DMS153 (cell line): Measurements from ENCODE around the gene ACSL6.

ENCODE experiments used
- DNase-seq: peaks from one replicate; lab custom pipeline; 2025; lab: John Stamatoyannopoulos, UW

The ACSL6 gene, protein sequence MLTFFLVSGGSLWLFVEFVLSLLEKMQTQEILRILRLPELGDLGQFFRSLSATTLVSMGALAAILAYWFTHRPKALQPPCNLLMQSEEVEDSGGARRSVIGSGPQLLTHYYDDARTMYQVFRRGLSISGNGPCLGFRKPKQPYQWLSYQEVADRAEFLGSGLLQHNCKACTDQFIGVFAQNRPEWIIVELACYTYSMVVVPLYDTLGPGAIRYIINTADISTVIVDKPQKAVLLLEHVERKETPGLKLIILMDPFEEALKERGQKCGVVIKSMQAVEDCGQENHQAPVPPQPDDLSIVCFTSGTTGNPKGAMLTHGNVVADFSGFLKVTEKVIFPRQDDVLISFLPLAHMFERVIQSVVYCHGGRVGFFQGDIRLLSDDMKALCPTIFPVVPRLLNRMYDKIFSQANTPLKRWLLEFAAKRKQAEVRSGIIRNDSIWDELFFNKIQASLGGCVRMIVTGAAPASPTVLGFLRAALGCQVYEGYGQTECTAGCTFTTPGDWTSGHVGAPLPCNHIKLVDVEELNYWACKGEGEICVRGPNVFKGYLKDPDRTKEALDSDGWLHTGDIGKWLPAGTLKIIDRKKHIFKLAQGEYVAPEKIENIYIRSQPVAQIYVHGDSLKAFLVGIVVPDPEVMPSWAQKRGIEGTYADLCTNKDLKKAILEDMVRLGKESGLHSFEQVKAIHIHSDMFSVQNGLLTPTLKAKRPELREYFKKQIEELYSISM

DNA sequence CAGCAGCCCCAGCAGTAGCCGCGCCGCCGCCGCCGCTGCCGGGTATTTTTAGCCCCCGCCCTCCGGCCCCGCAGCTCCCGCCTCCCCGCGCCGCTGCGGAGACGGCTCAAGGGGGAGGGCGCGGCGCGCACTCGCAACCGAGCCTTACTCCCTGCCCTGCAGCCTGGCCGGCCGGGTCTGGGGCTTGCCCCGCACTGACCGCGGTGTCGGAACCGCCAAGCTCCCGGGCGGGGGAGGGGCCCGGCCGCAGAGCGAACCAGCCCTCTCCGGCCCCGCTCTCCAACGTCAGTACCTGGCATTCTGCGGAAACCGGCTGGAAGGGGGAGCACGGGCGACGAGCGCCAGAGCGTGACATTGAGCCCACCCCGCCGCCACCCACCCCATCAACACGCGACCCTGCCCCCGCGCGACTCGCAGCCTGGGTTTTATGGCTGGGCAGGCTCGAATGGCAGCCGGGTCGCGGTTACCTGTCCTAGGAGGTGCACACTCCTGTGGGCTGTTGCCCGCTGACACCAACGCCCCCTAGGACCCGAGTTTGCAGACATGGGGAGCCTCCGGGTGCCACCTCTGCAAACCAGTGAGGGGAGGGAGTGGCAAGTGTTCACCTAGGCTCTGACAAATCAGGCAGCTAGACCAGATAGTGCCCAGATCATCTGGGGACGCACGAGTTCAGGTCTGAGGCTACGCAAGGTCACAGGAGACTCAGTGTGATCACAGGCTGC lies at the start of gene ACSL6:
Gene ACSL6 (minus strand): TSS at position 37 of the 722 bp plus-strand sequence. CDS start 105 bp downstream, outside the sequence.
- DNase-seq, result no peak

DNA sequence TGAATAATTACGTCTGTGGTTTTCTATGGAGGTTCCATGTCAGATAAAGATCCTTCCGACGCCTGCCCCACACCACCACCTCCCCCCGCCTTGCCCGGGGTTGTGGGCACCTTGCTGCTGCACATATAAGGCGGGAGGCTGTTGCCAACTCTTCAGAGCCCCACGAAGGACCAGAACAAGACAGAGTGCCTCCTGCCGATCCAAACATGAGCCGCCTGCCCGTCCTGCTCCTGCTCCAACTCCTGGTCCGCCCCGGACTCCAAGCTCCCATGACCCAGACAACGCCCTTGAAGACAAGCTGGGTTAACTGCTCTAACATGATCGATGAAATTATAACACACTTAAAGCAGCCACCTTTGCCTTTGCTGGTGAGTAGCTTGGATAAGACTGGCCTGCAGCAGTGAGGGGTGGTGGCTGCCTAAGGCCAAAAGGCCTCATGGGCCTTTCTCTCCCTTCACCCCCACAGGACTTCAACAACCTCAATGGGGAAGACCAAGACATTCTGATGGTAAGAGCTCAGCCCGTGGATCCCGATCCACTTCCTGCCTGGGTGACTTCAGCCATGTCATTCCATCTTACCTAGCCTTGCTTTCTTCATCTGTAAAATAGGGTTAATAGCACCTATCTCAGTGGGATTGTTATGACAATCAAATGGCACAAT lies 49.2 kb upstream of the ACSL6 start, which contains the start of gene IL3:
Gene IL3 (plus strand): TSS at position 155 of the 661 bp plus-strand sequence. CDS start 52 bp downstream, at position 207.
- no peak for DNase-seq

DNA sequence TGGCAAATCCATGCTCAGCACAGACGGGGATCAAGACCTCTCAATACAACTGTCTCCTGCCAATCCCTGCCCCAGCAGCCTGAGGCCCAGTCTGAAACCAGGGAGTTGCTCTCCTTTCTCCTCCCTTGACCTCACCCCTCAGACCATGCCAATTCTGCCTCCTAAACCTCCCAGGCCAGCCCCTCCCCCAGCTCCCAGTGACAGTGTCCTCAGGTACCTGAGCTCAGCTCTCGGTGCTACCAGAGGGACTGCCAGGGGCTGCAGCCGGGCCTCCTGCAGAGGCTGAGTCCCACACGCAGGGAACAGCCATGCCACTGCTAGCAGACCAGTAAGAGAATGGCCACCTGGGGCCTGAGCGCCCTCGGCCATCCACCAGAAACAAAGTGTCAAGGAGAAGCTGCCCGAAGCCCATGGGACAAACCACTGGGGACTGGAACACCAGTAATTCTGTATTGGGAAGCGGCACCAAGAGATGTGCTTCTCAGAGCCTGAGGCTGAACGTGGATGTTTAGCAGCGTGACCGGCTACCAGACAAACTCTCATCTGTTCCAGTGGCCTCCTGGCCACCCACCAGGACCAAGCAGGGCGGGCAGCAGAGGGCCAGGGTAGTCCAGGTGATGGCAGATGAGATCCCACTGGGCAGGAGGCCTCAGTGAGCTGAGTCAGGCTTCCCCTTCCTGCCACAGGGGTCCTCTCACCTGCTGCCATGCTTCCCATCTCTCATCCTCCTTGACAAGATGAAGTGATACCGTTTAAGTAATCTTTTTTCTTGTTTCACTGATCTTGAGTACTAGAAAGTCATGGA lies 48.4 kb upstream of the ACSL6 start:
- no peak for DNase-seq

DNA sequence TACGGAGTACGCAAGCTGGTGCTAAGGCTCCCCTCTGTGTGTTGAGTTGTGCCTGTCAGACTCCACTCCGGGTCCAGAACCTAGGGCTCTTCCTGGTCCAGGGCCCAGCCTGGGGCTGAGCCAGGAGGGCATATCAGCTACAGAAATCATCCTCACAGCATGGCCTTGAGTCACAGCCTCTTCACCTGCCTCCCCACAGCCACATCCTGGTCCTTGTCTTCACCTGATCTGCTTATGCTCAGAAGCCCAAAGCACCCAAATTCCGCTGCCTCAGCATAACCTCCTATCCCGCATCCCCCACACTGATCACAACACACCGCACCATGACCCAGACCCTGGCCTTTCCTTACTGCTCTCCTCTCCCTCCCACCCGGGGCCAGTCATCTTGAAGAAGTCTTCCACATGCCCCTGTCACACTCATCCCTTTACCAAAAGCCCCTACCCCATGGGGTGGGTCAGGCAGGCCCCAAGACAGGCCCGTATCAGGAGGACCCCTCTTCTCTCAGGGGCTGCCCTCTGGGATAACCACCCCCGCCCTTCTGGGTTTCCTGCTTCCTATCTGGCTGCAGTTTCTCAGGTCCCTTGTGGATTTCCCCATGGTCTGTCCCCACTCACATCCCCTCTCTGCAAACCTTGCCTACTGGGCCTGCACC lies 47.7 kb upstream of the ACSL6 start:
- DNase-seq, result no peak

DNA sequence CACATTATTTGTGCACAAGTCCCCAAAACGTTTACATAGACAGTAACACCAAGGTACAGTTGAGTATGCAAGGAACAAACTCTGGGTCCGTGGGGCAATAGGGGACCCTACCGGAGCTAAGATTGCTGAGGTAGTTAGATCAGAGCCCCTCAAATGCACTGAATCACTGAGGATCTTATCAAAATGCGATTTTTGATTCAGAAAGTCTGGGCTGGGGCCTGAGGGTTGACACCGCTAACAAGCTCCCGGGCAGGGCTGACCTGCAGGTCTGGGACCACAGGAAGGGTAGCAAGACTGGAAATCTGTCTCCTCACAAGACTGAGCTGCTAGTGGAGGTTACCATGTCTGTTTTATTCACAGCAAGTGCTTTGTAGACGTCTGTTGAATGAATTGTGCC lies 47.2 kb upstream of the ACSL6 start:
- DNase-seq, result no peak

DNA sequence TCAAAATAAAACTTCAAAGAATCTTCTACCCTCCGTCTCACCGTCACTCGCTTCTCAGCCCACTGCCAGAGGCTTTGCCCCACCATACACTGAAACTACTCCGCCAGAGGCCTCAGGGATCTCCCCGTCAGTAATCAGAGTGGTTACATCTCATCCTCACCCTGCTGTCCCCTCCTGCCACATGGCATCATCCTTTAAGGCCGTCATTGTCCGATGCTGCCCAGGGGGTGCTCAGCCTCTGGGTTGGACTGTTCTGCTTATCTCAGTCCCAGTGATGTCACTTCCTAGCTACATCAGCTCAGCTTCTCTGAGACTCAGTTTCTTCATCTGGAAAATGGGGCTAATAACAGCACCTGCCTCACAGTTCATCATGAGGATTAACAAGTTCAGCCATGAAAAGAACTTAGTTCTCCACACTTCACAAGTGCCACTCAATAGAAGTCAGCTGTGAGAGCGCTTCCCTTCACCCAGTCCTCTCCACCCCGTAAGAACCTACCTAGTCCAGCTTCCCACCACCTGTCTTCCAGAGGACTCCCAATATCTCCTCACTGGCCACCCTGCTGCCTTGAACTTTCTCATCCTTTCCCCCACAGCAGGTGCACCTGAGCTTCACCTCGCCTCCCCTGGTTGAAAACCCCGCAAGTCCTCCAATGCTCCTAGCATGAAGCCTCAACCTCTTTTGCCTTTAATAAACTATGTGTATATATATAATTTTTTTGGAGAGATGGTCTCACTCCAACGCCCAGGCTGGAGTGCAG lies 46.2 kb upstream of the ACSL6 start:
- DNase-seq, result no peak

DNA sequence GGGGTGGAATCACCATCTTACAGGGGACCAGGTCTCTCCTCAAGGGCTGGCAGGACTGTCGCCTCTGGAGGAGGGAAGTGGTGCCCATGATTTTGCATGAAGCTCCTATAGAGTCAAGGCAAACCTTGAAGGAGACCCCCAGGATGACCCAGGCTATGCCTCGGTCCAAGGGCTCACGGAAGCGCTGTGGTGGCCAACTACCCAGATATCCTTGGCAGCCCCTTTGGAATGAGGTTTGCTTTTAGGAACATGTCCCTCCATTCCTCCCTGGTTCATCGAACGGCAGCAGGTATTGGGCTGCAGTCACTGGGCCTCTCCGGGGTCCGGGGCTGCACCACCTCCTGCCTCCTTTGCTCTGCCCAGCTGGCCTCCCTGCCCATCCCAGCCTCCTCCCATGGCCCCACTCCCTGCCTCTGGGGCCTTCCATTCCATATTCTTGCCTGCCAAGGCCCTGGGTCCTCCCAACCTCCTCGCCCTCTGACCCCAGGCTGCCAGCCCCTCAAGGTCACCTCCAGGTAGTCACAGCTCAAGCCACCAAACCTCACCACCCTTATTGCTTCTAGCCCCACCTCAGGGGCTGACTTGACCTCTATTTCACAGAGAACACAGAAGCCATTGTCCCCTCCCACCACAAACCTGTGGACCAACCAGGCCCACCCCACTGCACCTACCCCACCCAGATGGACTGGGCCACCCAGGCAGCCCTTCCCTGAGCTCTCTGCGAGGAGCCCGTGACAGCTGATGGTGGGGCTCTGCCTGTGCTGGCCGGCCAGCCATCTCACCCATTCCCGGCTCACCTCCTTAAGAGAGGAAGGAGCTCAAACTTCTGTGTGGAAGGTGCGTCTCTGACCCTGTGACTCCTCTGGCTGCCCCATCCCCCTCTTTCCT lies 45.4 kb upstream of the ACSL6 start:
- no peak for DNase-seq

DNA sequence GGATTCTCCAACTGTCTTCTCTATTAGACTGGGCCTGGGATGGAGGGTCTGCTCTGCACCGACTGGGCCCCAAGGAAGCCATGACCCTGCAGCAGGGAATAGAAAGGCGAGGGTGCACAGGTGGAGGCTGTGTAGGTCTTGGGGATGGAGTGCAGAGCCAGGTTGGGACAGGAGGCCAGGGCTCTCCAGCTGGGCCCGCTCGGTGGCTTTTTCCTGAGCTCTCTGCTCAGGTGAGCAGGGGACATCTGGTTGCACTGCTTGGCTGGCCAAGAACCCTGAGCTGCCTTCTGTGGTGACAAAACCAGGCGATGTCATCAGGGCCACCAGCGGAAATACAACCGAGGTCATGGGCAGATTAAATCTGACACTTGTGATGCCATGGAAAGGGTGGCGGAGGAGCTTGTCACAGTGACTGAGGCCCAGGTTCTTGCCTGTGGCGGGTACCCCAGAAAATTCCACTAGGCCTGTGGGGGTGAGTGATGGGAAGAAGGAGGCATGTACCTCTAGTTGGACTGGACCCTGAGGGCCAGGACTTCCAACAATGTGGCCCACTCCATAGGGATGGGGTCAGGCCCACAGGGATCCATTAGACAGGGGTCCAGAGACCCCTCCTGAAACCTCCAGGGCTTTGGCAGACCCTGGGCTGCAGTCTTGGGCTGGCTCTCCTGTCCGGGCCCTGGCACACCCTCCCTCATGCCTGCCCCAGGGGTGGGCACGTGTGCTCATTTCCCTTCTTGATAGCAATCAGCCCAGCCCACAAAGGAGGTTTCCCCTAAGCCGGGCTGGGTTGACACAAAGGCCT lies 44.6 kb upstream of the ACSL6 start:
- DNase-seq, result no peak

DNA sequence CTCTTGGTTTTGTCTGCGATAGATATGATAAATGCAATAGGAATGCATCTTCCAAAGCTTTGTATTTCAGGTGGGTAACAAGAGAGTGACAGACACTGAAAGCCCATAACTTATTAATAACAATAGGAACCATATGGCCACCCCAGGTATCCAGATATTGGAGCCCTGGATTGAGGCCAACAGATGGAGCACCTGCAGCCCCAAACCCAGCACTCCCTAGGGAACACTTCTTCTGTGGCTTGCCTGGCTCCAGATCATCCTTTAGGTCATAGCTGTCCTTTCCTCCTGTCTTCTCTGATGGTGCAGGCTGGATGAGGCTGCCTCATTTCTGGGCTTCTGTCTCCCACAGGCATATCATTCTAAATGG lies 44.0 kb upstream of the ACSL6 start:
- DNase-seq, result no peak

DNA sequence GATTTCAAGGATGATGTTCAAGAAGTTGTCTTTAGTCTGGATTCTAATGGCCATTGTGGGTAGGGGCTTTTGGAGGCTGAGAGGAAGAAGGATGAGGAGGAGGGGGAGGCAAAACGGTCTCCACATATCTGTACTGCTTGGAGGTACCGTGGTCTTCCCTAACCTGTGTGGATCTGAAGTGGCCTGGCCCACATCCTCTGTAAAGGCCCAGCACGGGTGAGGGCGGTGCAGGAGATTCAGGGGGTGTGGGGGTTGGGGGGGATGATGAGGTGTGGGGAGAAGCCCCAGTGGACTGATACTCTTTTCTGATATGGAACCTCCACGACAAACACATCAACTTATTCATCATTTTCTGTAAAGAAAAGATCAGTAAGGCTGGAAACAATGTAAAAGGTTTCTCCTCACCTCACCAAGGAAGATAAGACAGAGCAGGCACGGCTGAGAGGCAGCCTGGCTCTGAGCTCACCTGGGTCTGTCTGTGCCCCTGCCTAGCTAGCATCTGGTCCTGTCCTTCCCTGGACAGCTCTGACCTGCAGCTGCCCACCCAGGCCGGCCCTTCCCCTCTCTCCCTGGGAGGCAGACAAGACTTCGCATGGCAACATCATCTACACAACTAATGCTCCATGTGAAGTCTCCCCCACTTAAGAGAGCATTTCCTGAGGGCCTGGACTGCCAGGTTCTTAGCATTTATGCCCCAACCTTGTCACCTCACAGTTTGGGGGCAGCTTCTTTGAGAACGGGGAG lies 43.4 kb upstream of the ACSL6 start:
- DNase-seq, result no peak

DNA sequence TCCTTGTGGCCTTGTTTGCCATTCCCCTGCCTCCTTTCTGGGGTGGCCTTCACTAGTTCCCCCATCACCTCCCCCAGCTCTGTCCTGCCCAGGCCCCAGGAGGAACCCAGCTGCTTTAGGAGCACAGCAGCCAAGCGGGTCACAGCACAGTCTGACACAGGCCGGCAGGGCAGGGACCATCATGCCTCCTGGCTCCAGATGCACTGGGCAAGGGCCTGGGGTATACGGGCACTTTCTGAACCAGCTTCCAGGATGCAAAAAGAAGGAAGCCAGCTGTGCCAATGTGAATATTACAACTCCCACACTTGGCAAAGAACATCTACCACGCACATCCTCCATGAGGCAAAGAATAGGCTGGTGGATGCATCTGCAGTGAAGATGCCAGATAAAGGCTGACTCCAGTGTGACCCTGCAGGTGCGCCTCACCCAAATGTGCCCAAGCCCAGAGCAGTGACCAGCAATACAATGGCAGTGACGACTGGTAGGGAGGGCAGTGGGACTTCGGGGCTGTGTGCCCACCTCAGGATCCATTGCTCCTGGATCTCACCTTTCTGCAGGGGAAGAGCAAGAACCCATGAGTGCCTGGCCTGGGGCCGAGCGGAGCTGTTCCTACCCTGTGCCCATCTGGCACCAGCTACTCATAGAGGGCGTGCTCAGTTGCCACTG lies 42.7 kb upstream of the ACSL6 start:
- no peak for DNase-seq

DNA sequence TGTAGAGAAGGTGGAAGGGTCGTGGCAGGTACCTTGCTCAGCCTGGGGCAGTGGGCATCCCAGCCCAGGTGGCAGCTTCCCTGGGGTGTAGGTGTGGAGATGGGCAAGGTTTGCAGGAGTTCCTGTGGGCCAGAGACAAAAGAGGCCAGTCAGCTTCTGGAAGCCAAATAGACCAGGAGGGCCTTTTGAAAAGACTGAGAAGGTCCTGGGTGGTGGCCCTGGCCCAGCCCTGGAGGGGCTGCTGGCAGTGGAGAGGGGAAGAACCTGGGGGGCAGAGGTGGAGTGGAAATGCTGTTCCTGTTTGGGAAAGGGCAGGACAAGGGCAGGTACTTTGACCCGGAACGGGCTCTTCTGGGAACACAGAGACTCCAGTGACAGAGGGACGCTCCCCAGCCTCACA lies 42.0 kb upstream of the ACSL6 start:
- no peak for DNase-seq

DNA sequence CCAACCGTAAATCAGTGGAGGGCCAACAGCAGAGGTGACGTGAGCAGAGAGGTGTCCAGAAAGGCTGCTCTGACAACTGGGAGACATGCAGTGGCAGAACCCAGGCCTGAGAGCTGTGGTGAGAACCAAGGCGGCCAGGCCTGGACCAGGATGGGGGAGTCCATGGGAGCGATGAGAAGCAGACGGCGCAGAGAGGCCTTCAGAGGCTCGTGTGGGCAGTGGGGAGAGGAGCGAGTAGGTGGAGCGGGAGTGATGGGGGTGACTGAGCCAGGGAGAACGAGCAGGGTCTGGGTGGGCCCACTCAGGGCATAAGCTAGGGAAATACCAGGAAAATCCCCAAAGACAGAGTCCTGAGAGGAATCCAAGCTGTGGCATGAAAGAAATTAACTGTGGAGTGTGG lies 41.1 kb upstream of the ACSL6 start:
- DNase-seq, result no peak

DNA sequence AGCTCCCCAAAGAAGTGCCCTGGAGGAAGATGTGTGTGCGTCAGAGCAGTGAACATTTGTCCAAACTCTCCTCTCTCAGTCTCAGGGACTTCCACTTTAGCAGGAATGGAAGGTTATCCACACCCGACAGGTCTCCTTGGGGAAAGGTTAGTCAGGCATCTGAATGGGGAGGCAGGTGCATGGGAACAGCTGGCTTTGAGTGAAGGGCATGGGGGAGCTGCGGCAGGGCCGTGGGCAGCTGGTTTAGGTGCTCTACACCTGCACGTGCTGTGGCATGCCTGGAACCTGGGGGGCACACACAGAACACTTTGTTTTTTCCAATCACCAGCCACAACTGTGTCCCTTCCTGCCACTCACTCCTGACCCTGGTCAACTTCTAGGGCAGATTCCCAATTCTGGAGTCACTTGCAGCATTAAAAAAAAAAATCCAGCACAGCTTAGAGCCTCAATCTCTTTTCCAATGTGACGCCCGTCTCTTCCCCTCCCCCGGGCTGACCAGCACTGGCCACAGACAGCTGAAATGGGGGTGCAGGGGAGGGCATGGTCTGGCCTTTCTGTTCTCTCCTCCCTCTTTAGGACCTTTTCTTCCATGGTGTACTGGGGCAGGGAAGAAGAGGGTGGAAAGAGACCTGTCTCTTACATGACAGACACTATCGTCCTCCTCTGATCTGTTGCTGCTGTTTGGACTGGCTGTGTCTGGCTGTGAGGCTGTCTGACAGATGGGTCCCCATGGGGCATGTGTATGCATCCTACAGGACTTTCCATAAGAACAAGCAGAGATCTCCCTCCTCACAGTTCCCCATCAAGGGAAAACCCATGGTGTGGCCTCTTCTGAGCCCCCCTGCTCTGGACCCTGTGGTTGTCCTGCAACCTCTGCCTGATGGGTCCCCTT lies 39.4 kb upstream of the ACSL6 start:
- DNase-seq, result no peak

DNA sequence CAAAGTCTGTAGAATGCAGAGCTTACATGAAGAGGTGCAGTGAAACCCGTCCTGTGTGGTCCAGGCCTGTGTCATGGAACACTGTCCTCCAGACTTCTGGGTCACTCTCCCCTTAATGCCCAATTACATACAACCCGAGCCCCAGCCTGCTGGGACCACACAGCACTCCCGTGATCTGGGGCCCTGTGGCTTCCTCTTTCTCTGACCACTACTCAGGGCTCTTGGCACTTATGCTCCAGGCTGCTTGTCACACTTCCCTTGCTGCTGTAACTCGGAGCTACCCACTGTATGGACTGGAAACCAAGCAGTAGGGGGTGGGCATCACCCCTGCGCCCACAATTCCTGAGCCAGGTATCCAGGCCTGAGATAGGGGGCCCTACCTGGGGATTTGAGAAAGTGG lies 38.7 kb upstream of the ACSL6 start:
- no peak for DNase-seq

DNA sequence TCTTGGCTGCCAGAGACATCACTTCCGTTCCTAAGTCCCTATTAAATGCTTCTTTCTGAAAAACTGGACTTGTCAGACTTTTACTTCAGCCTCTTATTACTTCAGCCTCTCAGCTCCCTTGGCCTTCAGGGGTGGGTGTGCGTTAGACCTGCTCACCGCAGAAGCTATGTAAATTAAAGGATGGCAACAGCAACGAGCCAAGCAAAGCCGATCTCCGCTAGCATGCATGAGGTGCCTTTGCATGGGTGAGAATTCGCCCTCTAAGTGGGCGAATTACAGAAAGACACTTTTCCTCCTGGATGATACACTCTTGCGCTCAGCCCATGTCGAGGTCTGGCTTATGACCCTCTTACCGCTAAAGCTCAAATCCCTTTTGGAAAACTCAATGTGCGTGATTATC lies 38.1 kb upstream of the ACSL6 start:
- no peak for DNase-seq
